ENCODE measurements around the gene ZNF160.

GRCh38 chr19:53102206-53102755, 941 bp downstream of the ZNF160 start:
- TF ChIP-seq POLR2A (IDR thresholded peaks at IDR 0.05) (no peak), CTCF (IDR thresholded peaks at IDR 0.05) (no peak), EP300 (IDR thresholded peaks at IDR 0.05) (no peak)
